ENCODE data around the gene ANKRD33B. TPM values are rescaled to one million over a fixed set of nuclear protein-coding genes. Genes with fewer than 3 reads are reported as not detected.

ANKRD33B gene
- total and polyA plus RNA-seq, 2 experiments from 2014 or later = 2.9 to 15.4 TPM

DNA sequence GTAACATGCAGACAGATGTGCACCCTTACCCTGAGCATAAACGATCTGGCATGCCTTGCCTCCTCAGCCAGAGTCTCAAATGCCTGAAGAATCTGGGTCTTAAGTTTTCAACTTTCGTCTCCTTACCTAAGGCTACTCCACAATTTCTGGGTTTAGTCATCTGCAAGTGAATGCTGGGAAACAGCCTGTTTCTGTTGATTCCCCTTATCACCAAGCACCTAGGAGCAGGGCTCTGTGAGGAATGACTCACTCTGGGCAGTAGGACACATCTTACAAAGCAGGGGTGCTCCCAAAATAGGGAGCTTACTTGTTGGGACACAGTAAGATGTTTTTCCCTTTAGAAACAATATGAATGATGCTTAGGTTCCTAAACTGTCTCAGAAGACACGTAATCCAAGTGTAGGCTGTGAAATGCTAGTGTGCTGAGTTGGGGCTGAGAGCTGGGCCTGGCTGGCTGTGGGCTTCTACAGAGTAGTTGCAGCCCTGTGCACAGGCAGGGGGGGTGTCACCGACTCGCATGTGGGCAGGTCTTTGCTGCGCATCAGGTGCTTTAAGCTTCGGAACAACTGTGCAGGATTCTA is 139.1 kb downstream of the ANKRD33B start (continued):
- TF ChIP-seq REST (IDR thresholded peaks at IDR 0.05; ENCODE audit: unreplicated experiment) = no peak

DNA sequence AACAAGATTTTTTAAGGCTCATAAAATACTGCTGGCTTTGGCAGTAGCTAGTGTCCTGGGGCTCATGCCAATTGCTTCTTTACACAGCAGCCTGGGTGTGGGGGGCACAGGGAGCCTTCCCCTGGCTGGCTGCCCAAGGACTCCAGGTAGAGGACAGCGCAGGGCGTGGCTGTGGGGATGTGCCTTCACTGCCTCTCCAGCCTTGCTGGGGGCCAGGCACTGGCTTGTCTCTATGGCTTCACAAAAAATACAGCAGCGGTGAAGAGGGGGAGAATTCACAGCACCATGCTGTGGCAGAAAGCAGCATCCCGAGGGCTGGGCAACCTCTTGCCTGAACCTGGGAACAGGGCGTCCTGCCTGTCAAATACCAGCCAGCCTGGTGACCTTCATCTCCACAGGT is 139.8 kb downstream of the ANKRD33B start:
- no peaks in the 10 kb centered on the region for H3F3A ChIP-seq (replicated peaks; ENCODE audit: low read depth)
- H4K20me1 ChIP-seq (replicated peaks; ENCODE audit: insufficient read depth) = peaks cover 6% of the 10 kb centered on the region
- no peak overlapping the region for H3K27ac Mint-ChIP-seq
- TF ChIP-seq ZNF331 (CRISPR knock-in tag; IDR thresholded peaks at IDR 0.05; ENCODE audit: low read depth) (no peak), CREB1 (CRISPR knock-in tag; IDR thresholded peaks at IDR 0.05; ENCODE audit: low read depth) (no peak), CTCF (conservative IDR thresholded peaks at IDR 0.05; ENCODE audit: low read depth in 2 of 2) (no peak), REST (IDR thresholded peaks at IDR 0.05; ENCODE audit: unreplicated experiment) (no peak), ZNF114 (CRISPR knock-in tag; IDR thresholded peaks at IDR 0.05) (no peak), NANOG (IDR thresholded peaks at IDR 0.05; ENCODE audit: borderline replicate concordance) (no peak), EZH2phosphoT487 (IDR thresholded peaks at IDR 0.05; ENCODE audit: unreplicated experiment) (no peak), POLR2AphosphoS5 (IDR thresholded peaks at IDR 0.05; ENCODE audit: low read depth) (no peak), JUNB (IDR thresholded peaks at IDR 0.05; ENCODE audit: unreplicated experiment) (no peak)
- TF ChIP-seq, protein P1, sequence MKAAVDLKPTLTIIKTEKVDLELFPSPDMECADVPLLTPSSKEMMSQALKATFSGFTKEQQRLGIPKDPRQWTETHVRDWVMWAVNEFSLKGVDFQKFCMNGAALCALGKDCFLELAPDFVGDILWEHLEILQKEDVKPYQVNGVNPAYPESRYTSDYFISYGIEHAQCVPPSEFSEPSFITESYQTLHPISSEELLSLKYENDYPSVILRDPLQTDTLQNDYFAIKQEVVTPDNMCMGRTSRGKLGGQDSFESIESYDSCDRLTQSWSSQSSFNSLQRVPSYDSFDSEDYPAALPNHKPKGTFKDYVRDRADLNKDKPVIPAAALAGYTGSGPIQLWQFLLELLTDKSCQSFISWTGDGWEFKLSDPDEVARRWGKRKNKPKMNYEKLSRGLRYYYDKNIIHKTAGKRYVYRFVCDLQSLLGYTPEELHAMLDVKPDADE (IDR thresholded peaks at IDR 0.05) = no peak

More for the DNA sequence above, 139.8 kb downstream of the ANKRD33B start:
- no peak for ATAC-seq
- Mint-ChIP-seq H3K4me1 (peaks cover 49% of the 10 kb centered on the region), H3K36me3 (ENCODE audit: low read depth) (no peaks in the 10 kb centered on the region), H3K9me3 (no peaks in the 10 kb centered on the region), H3K27me3 (ENCODE audit: insufficient read depth, low read depth, poor library complexity) (peaks cover 14% of the 10 kb centered on the region), H3K4me3 (no peak overlapping the region)
- no peak for DNase-seq (ENCODE audit: low spot score)
- no peaks in the 10 kb centered on the region for H3K36me3 ChIP-seq (ENCODE audit: insufficient read depth)
- no peaks in the 10 kb centered on the region for H3K27me3 ChIP-seq (ENCODE audit: insufficient read depth)
- peaks cover 22% of the 10 kb centered on the region for H3K4me1 ChIP-seq (ENCODE audit: insufficient read depth)
- H3K4me2 ChIP-seq = no peak overlapping the region
- no peaks in the 10 kb centered on the region for H3K9me2 ChIP-seq (ENCODE audit: insufficient read depth)
- no peaks in the 10 kb centered on the region; the same call in 1 of the 2 replicates for H3K79me2 ChIP-seq (replicated peaks; ENCODE audit: insufficient read depth)
- H2AFZ ChIP-seq = no peak overlapping the region
- no peak overlapping the region for H3K4me3 ChIP-seq
- H3K27ac ChIP-seq (ENCODE audit: low read depth) = no peak overlapping the region

Measured in GM23338 (cell line).